Liver (tissue), 3 donors: ENCODE measurements around the gene ADH1C.

Experiments used
- FOXA1 ChIP-seq: IDR thresholded peaks from 2 replicates; pipeline ENCODE4 v1.6.1; 2016; ENCODE audit warnings: antibody characterized with exemption
- FOXA2 ChIP-seq: IDR thresholded peaks from 2 replicates; pipeline ENCODE4 v1.6.1; 2016; ENCODE audit warnings: antibody characterized with exemption
- GABPA ChIP-seq, 2 donors: IDR thresholded peaks in 1 of 2; conservative IDR thresholded peaks in 1 of 2; 2 replicates each; pipeline ENCODE4 v1.6.1; 2016; ENCODE audit warnings: antibody characterized with exemption in 2 of 2, mild to moderate bottlenecking in 1 of 2, moderate library complexity in 1 of 2
- RAD21 ChIP-seq, 2 donors: IDR thresholded peaks; 2 replicates each; pipeline ENCODE4 v1.6.1; 2016; ENCODE audit warnings: antibody characterized with exemption in 2 of 2, mild to moderate bottlenecking in 2 of 2
- TAF1 ChIP-seq: conservative IDR thresholded peaks from 2 replicates; pipeline ENCODE4 v1.6.1; 2016; ENCODE audit warnings: antibody characterized with exemption, mild to moderate bottlenecking
- YY1 ChIP-seq: IDR thresholded peaks from 2 replicates; pipeline ENCODE4 v1.6.1; 2016; ENCODE audit warnings: antibody characterized with exemption, mild to moderate bottlenecking
- TF ChIP-seq, protein P1 (sequence below): fragments of 150-350 bp; IDR thresholded peaks from 2 replicates; pipeline ENCODE4 v1.5.1; 2017; ENCODE audit warnings: improper control_type of control experiment, low read depth, low read length; ENCODE audit not compliant: missing input control
- TF ChIP-seq, protein P2 (sequence below): IDR thresholded peaks from 2 replicates; pipeline ENCODE4 v1.6.1; 2016; ENCODE audit warnings: antibody characterized with exemption
- TF ChIP-seq, protein P3 (sequence below): IDR thresholded peaks from 2 replicates; pipeline ENCODE4 v1.6.1; 2016; ENCODE audit warnings: antibody characterized with exemption
- donor health status: healthy.
- donor health status: healthy.

DNA sequence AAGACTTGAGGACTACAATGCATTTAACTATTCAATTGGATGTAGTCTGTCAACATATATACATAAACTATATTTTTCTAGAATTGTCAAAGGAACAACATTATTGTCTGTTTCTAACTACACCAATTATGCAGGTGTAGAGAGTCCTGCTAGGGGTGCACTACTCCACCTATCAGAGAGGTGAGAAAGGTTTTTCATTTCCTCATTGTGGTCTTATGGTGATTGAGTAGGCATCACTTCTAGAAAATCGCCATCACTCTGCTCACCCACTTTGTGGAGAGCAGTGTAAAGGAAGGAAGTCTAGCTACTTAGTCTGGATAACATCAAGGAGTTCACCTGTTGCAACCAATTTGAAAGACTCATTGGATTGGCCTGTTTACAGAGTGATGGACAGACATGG is 4.4 kb upstream of the ADH1C start:
- TF ChIP-seq, protein P1, sequence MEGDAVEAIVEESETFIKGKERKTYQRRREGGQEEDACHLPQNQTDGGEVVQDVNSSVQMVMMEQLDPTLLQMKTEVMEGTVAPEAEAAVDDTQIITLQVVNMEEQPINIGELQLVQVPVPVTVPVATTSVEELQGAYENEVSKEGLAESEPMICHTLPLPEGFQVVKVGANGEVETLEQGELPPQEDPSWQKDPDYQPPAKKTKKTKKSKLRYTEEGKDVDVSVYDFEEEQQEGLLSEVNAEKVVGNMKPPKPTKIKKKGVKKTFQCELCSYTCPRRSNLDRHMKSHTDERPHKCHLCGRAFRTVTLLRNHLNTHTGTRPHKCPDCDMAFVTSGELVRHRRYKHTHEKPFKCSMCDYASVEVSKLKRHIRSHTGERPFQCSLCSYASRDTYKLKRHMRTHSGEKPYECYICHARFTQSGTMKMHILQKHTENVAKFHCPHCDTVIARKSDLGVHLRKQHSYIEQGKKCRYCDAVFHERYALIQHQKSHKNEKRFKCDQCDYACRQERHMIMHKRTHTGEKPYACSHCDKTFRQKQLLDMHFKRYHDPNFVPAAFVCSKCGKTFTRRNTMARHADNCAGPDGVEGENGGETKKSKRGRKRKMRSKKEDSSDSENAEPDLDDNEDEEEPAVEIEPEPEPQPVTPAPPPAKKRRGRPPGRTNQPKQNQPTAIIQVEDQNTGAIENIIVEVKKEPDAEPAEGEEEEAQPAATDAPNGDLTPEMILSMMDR = no peak
- no peak for TF ChIP-seq GABPA (IDR thresholded peaks at IDR 0.05 in 1 of 2, conservative IDR thresholded peaks at IDR 0.05 in 1 of 2)
- no peak for TF ChIP-seq TAF1
- TF ChIP-seq RAD21 (IDR thresholded peaks at IDR 0.05) = no peak
- no peak for TF ChIP-seq FOXA2
- TF ChIP-seq, protein P2, sequence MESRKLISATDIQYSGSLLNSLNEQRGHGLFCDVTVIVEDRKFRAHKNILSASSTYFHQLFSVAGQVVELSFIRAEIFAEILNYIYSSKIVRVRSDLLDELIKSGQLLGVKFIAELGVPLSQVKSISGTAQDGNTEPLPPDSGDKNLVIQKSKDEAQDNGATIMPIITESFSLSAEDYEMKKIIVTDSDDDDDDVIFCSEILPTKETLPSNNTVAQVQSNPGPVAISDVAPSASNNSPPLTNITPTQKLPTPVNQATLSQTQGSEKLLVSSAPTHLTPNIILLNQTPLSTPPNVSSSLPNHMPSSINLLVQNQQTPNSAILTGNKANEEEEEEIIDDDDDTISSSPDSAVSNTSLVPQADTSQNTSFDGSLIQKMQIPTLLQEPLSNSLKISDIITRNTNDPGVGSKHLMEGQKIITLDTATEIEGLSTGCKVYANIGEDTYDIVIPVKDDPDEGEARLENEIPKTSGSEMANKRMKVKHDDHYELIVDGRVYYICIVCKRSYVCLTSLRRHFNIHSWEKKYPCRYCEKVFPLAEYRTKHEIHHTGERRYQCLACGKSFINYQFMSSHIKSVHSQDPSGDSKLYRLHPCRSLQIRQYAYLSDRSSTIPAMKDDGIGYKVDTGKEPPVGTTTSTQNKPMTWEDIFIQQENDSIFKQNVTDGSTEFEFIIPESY = no peak
- TF ChIP-seq, protein P3, sequence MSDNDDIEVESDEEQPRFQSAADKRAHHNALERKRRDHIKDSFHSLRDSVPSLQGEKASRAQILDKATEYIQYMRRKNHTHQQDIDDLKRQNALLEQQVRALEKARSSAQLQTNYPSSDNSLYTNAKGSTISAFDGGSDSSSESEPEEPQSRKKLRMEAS = no peak
- TF ChIP-seq YY1 = no peak
- no peak for TF ChIP-seq FOXA1
